HepG2 (cell line): ENCODE results near the gene JSRP1. TPM values are rescaled to one million over a fixed set of nuclear protein-coding genes. Genes with fewer than 3 reads are reported as not detected.
A peak's percentile ranks its signal among the peaks of the same experiment; 100 is the strongest.

Experiments
- HDAC1 ChIP-seq: sonication (generic); formaldehyde crosslinking; IDR thresholded peaks from 2 replicates; pipeline ENCODE4 v1.5.1; 2020; ENCODE audit warnings: mild to moderate bottlenecking, missing genetic modification reagents
- IKZF1 ChIP-seq: fragments of 450-650 bp; IDR thresholded peaks from 2 replicates; pipeline ENCODE4 v1.7.1; 2016
- JUND ChIP-seq: sonication (generic); formaldehyde crosslinking; IDR thresholded peaks from 2 replicates; pipeline ENCODE4 v1.8.0; 2022; ENCODE audit warnings: mild to moderate bottlenecking, missing genetic modification reagents
- KAT2B ChIP-seq: fragments of 150-350 bp; IDR thresholded peaks from 2 replicates; pipeline ENCODE4 v1.6.1; 2014; ENCODE audit warnings: low read depth, low read length, borderline replicate concordance
- KLF16 ChIP-seq, 2 experiments: sonication (generic) in 1 of 2; formaldehyde crosslinking in 1 of 2; IDR thresholded peaks; 2 replicates each; pipeline versions ENCODE4 v1.6.1 to v1.8.0; 2016 to 2023; ENCODE audit warnings: missing genetic modification reagents in 2 of 2, missing compliant biosample characterization in 1 of 2
- PCBP2 ChIP-seq: fragments of 200-400 bp; formaldehyde crosslinking; optimal IDR thresholded peaks from 2 replicates; pipeline ENCODE3; 2018; ENCODE audit warnings: low read length, low read depth; ENCODE audit not compliant: poor library complexity, severe bottlenecking
- RBAK ChIP-seq: sonication (generic); formaldehyde crosslinking; IDR thresholded peaks from 2 replicates; pipeline ENCODE4 v1.5.1; 2020; ENCODE audit warnings: mild to moderate bottlenecking, missing genetic modification reagents
- RXRB ChIP-seq: IDR thresholded peaks from 2 replicates; pipeline ENCODE4 v1.6.1; 2016; ENCODE audit warnings: borderline replicate concordance, missing genetic modification reagents, missing compliant biosample characterization
- SNAPC5 ChIP-seq: sonication (generic); formaldehyde crosslinking; IDR thresholded peaks from 2 replicates; pipeline ENCODE4 v1.8.1; 2023; ENCODE audit warnings: mild to moderate bottlenecking, missing genetic modification reagents, borderline replicate concordance
- YY1 ChIP-seq: IDR thresholded peaks from 2 replicates; pipeline ENCODE4 v1.6.1; 2011; ENCODE audit warnings: low read length, low read depth, moderate library complexity, mild to moderate bottlenecking; ENCODE audit not compliant: insufficient read depth, insufficient replicate concordance
- ZBED4 ChIP-seq: sonication (generic); formaldehyde crosslinking; IDR thresholded peaks from 2 replicates; pipeline ENCODE4 v1.4.0; 2020; ENCODE audit warnings: missing genetic modification reagents, borderline replicate concordance
- ZBTB38 ChIP-seq: sonication (generic); formaldehyde crosslinking; IDR thresholded peaks from 2 replicates; pipeline ENCODE4 v1.5.1; 2020; ENCODE audit warnings: mild to moderate bottlenecking, missing genetic modification reagents
- ZFAT ChIP-seq: sonication (generic); formaldehyde crosslinking; conservative IDR thresholded peaks from 2 replicates; pipeline ENCODE4 v1.8.1; 2023; ENCODE audit warnings: missing genetic modification reagents, inconsistent platforms
- ZFP36L1 ChIP-seq: sonication (generic); formaldehyde crosslinking; IDR thresholded peaks from 2 replicates; pipeline ENCODE4 v1.8.0; 2022; ENCODE audit warnings: mild to moderate bottlenecking, missing genetic modification reagents, moderate library complexity
- ZNF281 ChIP-seq: sonication (generic); formaldehyde crosslinking; IDR thresholded peaks from 2 replicates; pipeline ENCODE4 v1.4.0; 2020; ENCODE audit warnings: missing genetic modification reagents, borderline replicate concordance
- ZNF451 ChIP-seq: sonication (generic); formaldehyde crosslinking; IDR thresholded peaks from 2 replicates; pipeline ENCODE4 v1.5.0; 2020; ENCODE audit warnings: mild to moderate bottlenecking, missing genetic modification reagents
- ZNF777 ChIP-seq: sonication (generic); formaldehyde crosslinking; IDR thresholded peaks from 2 replicates; pipeline ENCODE4 v1.4.0; 2020; ENCODE audit warnings: missing genetic modification reagents
- polyA plus RNA-seq, 8 experiments: library from polyadenylated mRNA; depleted of rRNA in 3 of 8; stranded (reverse) in 7 of 8; unstranded in 1 of 8; fragments of >200 nt; fragmentation: Illumina TruSeq in 4 of 8; extraction: Trizol in 4 of 8; gene quantifications; 2 replicates each; pipeline versions ENCODE4 v1.2.1 to v1.2.3, GENCODE V29; 2011 to 2016; ENCODE audit warnings: low read depth in 4 of 8, missing spikeins in 1 of 8, mixed read lengths in 1 of 8; ENCODE audit not compliant: insufficient read depth in 1 of 8
- total RNA-seq, 5 experiments: library from RNA; depleted of rRNA; stranded (reverse); fragments of >200 nt; fragmentation: Illumina TruSeq; extraction: Trizol; gene quantifications; 2 replicates each; pipeline ENCODE4 v1.2.3, GENCODE V29; 2016; ENCODE audit warnings: low read depth in 1 of 5
- TF ChIP-seq, protein P1 (sequence below): sonication (generic); formaldehyde crosslinking; IDR thresholded peaks from 2 replicates; pipeline ENCODE4 v1.4.0; 2020; ENCODE audit warnings: mild to moderate bottlenecking, missing genetic modification reagents
- TF ChIP-seq, protein P2 (sequence below): sonication (generic); formaldehyde crosslinking; IDR thresholded peaks from 2 replicates; pipeline ENCODE4 v1.8.0; 2022; ENCODE audit warnings: missing genetic modification reagents, low read depth, mild to moderate bottlenecking, borderline replicate concordance

Gene JSRP1
- total and polyA plus RNA-seq, 2 of the 13 experiments (the other 11 are each of a cell fraction or from before 2014, with no cell fraction given), result 0.16 to 0.38 TPM

GRCh38 chr19:2236314-2237050 lies 19.7 kb downstream of the JSRP1 start, which contains the start of the genes PLEKHJ1 and SF3A2 (continued):
- no peak for TF ChIP-seq PCBP2
- TF ChIP-seq ZBED4 (CRISPR knock-in tag), result peak; percentile 84
- TF ChIP-seq, protein P1, sequence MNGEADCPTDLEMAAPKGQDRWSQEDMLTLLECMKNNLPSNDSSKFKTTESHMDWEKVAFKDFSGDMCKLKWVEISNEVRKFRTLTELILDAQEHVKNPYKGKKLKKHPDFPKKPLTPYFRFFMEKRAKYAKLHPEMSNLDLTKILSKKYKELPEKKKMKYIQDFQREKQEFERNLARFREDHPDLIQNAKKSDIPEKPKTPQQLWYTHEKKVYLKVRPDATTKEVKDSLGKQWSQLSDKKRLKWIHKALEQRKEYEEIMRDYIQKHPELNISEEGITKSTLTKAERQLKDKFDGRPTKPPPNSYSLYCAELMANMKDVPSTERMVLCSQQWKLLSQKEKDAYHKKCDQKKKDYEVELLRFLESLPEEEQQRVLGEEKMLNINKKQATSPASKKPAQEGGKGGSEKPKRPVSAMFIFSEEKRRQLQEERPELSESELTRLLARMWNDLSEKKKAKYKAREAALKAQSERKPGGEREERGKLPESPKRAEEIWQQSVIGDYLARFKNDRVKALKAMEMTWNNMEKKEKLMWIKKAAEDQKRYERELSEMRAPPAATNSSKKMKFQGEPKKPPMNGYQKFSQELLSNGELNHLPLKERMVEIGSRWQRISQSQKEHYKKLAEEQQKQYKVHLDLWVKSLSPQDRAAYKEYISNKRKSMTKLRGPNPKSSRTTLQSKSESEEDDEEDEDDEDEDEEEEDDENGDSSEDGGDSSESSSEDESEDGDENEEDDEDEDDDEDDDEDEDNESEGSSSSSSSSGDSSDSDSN (CRISPR knock-in tag), result peak; percentile 84
- TF ChIP-seq SNAPC5 (CRISPR knock-in tag), result peak; percentile 97; the same call in 1 of the 2 replicates
- peak; percentile 96 for TF ChIP-seq JUND (CRISPR knock-in tag)
- no peak for TF ChIP-seq IKZF1
- TF ChIP-seq RBAK, result no peak
- TF ChIP-seq KLF16 (CRISPR knock-in tag; IDR thresholded peaks at IDR 0.05), result peak in 1 of 2 experiments; percentile 66; a peak in 1 of 4 replicates
- peak; percentile 81 for TF ChIP-seq ZNF777 (CRISPR knock-in tag)
- no peak for TF ChIP-seq KAT2B
- no peak; the same call in 1 of the 2 replicates for TF ChIP-seq ZNF281 (CRISPR knock-in tag)
- TF ChIP-seq RXRB (CRISPR knock-in tag), result peak; percentile 73
- peak; percentile 90 for TF ChIP-seq ZBTB38 (CRISPR knock-in tag)
- peak; percentile 99 for TF ChIP-seq ZNF451 (CRISPR knock-in tag)
- peak; percentile 43; the same call in 1 of the 2 replicates for TF ChIP-seq ZFAT (CRISPR knock-in tag)
- TF ChIP-seq HDAC1 (CRISPR knock-in tag), result peak; percentile 82
- TF ChIP-seq, protein P2, sequence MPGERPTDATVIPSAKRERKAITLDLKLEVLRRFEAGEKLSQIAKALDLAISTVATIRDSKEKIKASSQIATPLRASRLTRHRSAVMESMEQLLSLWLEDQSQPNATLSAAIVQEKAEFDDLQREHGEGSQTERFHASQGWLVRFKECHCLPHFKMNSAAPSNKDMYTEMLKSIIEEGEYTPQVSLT, result peak; percentile 92
- peak; percentile 38 for TF ChIP-seq YY1
- TF ChIP-seq ZFP36L1 (CRISPR knock-in tag), result peak; percentile 99
